ENCODE results near the gene BASP1.

BASP1 gene

DNA sequence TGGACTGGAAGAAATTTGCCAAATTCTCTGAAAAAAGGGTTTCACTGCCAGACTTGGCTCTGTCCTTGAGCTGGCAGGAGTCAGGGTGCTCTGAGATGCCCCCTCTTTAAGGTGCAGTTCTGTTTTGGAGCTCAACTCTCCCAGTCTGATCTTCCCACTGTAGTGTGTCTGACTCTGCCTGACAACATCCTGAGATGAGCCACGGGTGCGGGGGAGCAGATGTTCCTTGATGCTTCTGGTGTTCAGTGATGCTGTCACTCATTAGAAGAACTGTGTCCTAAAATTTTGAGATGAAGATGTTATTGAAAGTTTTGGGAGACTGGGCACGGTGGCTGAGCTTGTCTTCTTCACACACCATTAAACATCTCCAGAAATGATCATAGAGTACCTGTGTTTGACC is 78.2 kb downstream of the BASP1 start:
- no peak for DNase-seq
- H3K36me3 ChIP-seq (replicated peaks; ENCODE audit: insufficient read depth, low read length): no peaks in the 10 kb centered on the region

DNA sequence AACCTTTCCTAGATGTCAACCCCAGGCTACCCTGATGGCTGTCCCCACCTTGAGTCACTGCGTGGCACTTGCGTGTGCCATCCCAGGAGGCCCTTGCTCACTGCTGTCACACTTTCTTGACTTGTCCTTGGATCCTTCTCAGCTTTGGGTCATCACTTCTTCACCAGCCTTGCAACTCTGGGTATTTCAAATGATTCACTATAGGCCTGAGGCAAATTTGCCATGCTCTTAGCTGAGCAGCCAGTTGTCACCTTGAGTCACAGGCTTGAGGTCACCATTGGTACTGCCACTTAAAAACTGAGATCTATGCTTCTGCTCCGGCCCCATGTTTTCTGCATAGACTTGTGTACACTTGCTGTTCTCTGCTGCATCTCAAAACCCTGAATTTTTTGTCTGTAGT is 84.7 kb downstream of the BASP1 start:
- H3K9me3 ChIP-seq (replicated peaks; ENCODE audit: insufficient read depth, low read length): no peaks in the 10 kb centered on the region
- DNase-seq: no peak
- H3K9me2 ChIP-seq (replicated peaks; ENCODE audit: insufficient read depth, low read length): no peaks in the 10 kb centered on the region
- no peaks in the 10 kb centered on the region for H3F3A ChIP-seq (ENCODE audit: insufficient read depth, low read length)
- H3K9ac ChIP-seq (ENCODE audit: low read length): no peak overlapping the region
- no peak overlapping the region for H3K4me2 ChIP-seq (ENCODE audit: low read depth, low read length)
- H4K20me1 ChIP-seq (ENCODE audit: insufficient read depth, low read length): no peaks in the 10 kb centered on the region
- no peaks in the 10 kb centered on the region for H3K27me3 ChIP-seq (replicated peaks; ENCODE audit: insufficient read depth, low read length)
- H3K36me3 ChIP-seq (replicated peaks; ENCODE audit: insufficient read depth, low read length): no peaks in the 10 kb centered on the region
- no peaks in the 10 kb centered on the region for H3K4me1 ChIP-seq (ENCODE audit: low read length)
- H3K79me2 ChIP-seq (ENCODE audit: low read length): no peaks in the 10 kb centered on the region
- no peak overlapping the region for H2AFZ ChIP-seq (ENCODE audit: low read length)
- TF ChIP-seq EZH2 (optimal IDR thresholded peaks at IDR 0.05; ENCODE audit: low read depth, low read length) (no peak), EZH2phosphoT487 (IDR thresholded peaks at IDR 0.05; ENCODE audit: low read length) (no peak)
- TF ChIP-seq, protein P1, sequence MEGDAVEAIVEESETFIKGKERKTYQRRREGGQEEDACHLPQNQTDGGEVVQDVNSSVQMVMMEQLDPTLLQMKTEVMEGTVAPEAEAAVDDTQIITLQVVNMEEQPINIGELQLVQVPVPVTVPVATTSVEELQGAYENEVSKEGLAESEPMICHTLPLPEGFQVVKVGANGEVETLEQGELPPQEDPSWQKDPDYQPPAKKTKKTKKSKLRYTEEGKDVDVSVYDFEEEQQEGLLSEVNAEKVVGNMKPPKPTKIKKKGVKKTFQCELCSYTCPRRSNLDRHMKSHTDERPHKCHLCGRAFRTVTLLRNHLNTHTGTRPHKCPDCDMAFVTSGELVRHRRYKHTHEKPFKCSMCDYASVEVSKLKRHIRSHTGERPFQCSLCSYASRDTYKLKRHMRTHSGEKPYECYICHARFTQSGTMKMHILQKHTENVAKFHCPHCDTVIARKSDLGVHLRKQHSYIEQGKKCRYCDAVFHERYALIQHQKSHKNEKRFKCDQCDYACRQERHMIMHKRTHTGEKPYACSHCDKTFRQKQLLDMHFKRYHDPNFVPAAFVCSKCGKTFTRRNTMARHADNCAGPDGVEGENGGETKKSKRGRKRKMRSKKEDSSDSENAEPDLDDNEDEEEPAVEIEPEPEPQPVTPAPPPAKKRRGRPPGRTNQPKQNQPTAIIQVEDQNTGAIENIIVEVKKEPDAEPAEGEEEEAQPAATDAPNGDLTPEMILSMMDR (IDR thresholded peaks at IDR 0.05; ENCODE audit: low read length): no peak
- H3K4me3 ChIP-seq (ENCODE audit: low read length): no peak overlapping the region
- H3K27ac ChIP-seq (ENCODE audit: low read length): no peak overlapping the region

More for the DNA sequence above, 78.2 kb downstream of the BASP1 start:
- no peaks in the 10 kb centered on the region for H3K9me2 ChIP-seq (replicated peaks; ENCODE audit: insufficient read depth, low read length)
- no peaks in the 10 kb centered on the region for H3K27me3 ChIP-seq (replicated peaks; ENCODE audit: insufficient read depth, low read length)
- H3K27ac ChIP-seq (ENCODE audit: low read length): no peak overlapping the region
- no peaks in the 10 kb centered on the region for H3K9me3 ChIP-seq (replicated peaks; ENCODE audit: insufficient read depth, low read length)
- H3K4me1 ChIP-seq (ENCODE audit: low read length): no peaks in the 10 kb centered on the region
- H3K79me2 ChIP-seq (ENCODE audit: low read length): no peaks in the 10 kb centered on the region
- H3K9ac ChIP-seq (ENCODE audit: low read length): no peak overlapping the region
- no peak overlapping the region for H2AFZ ChIP-seq (ENCODE audit: low read length)
- H3K4me2 ChIP-seq (ENCODE audit: low read depth, low read length): no peak overlapping the region
- H3K4me3 ChIP-seq (ENCODE audit: low read length): no peak overlapping the region
- H4K20me1 ChIP-seq (ENCODE audit: insufficient read depth, low read length): no peaks in the 10 kb centered on the region
- H3F3A ChIP-seq (ENCODE audit: insufficient read depth, low read length): no peaks in the 10 kb centered on the region
- TF ChIP-seq EZH2phosphoT487 (IDR thresholded peaks at IDR 0.05; ENCODE audit: low read length) (no peak), EZH2 (optimal IDR thresholded peaks at IDR 0.05; ENCODE audit: low read depth, low read length) (no peak)
- TF ChIP-seq, protein P1 (IDR thresholded peaks at IDR 0.05; ENCODE audit: low read length): no peak

DNA sequence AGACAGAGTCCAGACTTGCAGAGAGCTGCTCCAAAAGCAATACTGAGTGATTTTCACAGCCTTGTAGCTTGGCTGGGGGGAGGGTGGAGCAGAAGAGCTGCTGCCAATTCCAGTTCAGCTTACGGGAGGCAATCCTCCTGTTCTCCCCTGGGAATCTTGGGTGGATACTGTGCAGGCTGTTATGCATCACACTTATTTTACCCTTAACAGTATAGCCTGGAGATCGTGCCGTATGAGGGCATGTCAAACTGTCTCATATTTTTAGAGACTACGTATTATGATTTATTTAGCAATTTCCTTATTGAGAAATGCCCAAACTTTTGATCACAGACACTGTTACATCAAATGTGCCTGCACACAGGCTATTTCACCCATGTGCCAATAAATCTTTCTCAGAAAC is 85.2 kb downstream of the BASP1 start:
- H3K9me3 ChIP-seq (replicated peaks; ENCODE audit: insufficient read depth, low read length): no peaks in the 10 kb centered on the region
- H3K4me3 ChIP-seq (ENCODE audit: low read length): no peak overlapping the region
- H3K9ac ChIP-seq (ENCODE audit: low read length): no peak overlapping the region
- H2AFZ ChIP-seq (ENCODE audit: low read length): no peak overlapping the region
- no peak overlapping the region for H3K27ac ChIP-seq (ENCODE audit: low read length)
- TF ChIP-seq EZH2phosphoT487 (IDR thresholded peaks at IDR 0.05; ENCODE audit: low read length) (no peak), EZH2 (optimal IDR thresholded peaks at IDR 0.05; ENCODE audit: low read depth, low read length) (no peak)
- TF ChIP-seq, protein P1 (IDR thresholded peaks at IDR 0.05; ENCODE audit: low read length): no peak
- no peaks in the 10 kb centered on the region for H3F3A ChIP-seq (ENCODE audit: insufficient read depth, low read length)
- no peak overlapping the region for H3K4me2 ChIP-seq (ENCODE audit: low read depth, low read length)
- H3K27me3 ChIP-seq (replicated peaks; ENCODE audit: insufficient read depth, low read length): no peaks in the 10 kb centered on the region
- no peaks in the 10 kb centered on the region for H3K79me2 ChIP-seq (ENCODE audit: low read length)
- no peaks in the 10 kb centered on the region for H3K36me3 ChIP-seq (replicated peaks; ENCODE audit: insufficient read depth, low read length)
- no peaks in the 10 kb centered on the region for H4K20me1 ChIP-seq (ENCODE audit: insufficient read depth, low read length)
- DNase-seq: no peak
- H3K9me2 ChIP-seq (replicated peaks; ENCODE audit: insufficient read depth, low read length): no peaks in the 10 kb centered on the region
- H3K4me1 ChIP-seq (ENCODE audit: low read length): no peaks in the 10 kb centered on the region
